Posterior vena cava (tissue), 2 donors: ENCODE results near the gene ZNF383. TPM values are rescaled to one million over a fixed set of nuclear protein-coding genes. Genes with fewer than 3 reads are reported as not detected.
"Not testable (repeated sequence)": the region's sequence is repeated elsewhere in the genome, so short reads cannot be mapped to it uniquely, and the experiment has no call there.

Experiments
- DNase-seq: peaks from one replicate; pipeline ENCODE4 v3.0.0-alpha.2; 2020; ENCODE audit warnings: low spot score
- intact Hi-C, 2 donors: fragments of 100-400 bp; cut with DNase I; formaldehyde crosslinking; loops; one replicate each; pipeline versions ENCODE4 v1.14.1 to v1.14.2; 2022 to 2023
- total RNA-seq, 2 donors: library from RNA; stranded (reverse); fragmentation: NEBNext Ultra II Directional; extraction: Animal tissue kit (Norgen Biotek cat#: 25700); gene quantifications; one replicate each; pipeline ENCODE4 v1.2.1, GENCODE V29; 2021
- donor health status: DM: yes; HTN: yes; CAD: no.
- donor health status: DM: yes; HTN: yes; CAD: no.

Gene ZNF383
- total RNA-seq, 2 donors from 2014 or later, result 8.9 to 10.2 TPM

- intact Hi-C loops, result not testable (repeated sequence)
- peak; percentile 90 for DNase-seq
These were observed 71.2 kb downstream of the ZNF383 start for GRCh38 chr19:37289229-37289628.

GRCh38 chr19:37292998-37293939, 75.3 kb downstream of the ZNF383 start:
- DNase-seq, result peak; percentile 94
- intact Hi-C loops, result not testable (repeated sequence)

- peak; percentile 83 for DNase-seq
These were observed 76.2 kb downstream of the ZNF383 start for GRCh38 chr19:37294246-37294645.

More at GRCh38 chr19:37294246-37294645, 76.2 kb downstream of the ZNF383 start:
- intact Hi-C loops, result not testable (repeated sequence)

Other genes with a start within 250 kb of the ZNF383 start
- gene ZNF420, start 139.8 kb upstream of the ZNF383 start, total RNA-seq, result 10 to 100 TPM in 1 of 2 donors, 1 to 10 TPM in 1; 7.9 to 12.4 TPM
- gene ZNF585A, start 45.5 kb upstream of the ZNF383 start, total RNA-seq, result 10 to 100 TPM; 10.5 to 11.5 TPM
- 10 to 100 TPM; 17.4 to 18.1 TPM for gene ZNF585B, start 7.7 kb upstream of the ZNF383 start, total RNA-seq
- gene ZNF527, start 152.9 kb downstream of the ZNF383 start, total RNA-seq, result 1 to 10 TPM; 4.2 to 6.7 TPM
- gene ZNF569, start 249.2 kb downstream of the ZNF383 start, total RNA-seq, result 1 to 10 TPM; 5.9 to 8.2 TPM